Mesenchymal stem cell (in vitro differentiated cells and primary cell): ENCODE data around the gene ACCSL.
A peak's percentile ranks its signal among the peaks of the same experiment; 100 is the strongest.

Experiments
- DNase-seq: peaks from one replicate; pipeline ENCODE4 v3.0.0-alpha.2; 2013
- H2AFZ ChIP-seq: one replicate; pipeline ENCODE4 v1.6.1; 2013; ENCODE audit warnings: low read depth, mild to moderate bottlenecking, control low read depth, inconsistent platforms, low read length, moderate library complexity
- H2AK5ac ChIP-seq: 2 replicates; pipeline ENCODE4 v1.6.1; 2013; ENCODE audit warnings: low read length, moderate library complexity, mild to moderate bottlenecking, inconsistent platforms; ENCODE audit not compliant: severe bottlenecking
- H2BK120ac ChIP-seq: one replicate; pipeline ENCODE4 v1.6.1; 2013; ENCODE audit warnings: low read depth, mild to moderate bottlenecking, inconsistent platforms, low read length, moderate library complexity
- H2BK12ac ChIP-seq, 2 experiments: one replicate each; pipeline ENCODE4 v1.6.1; 2013; ENCODE audit warnings: inconsistent platforms in 2 of 2, low read length in 2 of 2, mild to moderate bottlenecking in 2 of 2, moderate library complexity in 2 of 2, control low read depth in 1 of 2
- H2BK15ac ChIP-seq: one replicate; pipeline ENCODE4 v1.6.1; 2013; ENCODE audit warnings: mild to moderate bottlenecking, low read depth, inconsistent platforms; ENCODE audit not compliant: poor library complexity, severe bottlenecking
- H2BK5ac ChIP-seq: 2 replicates; pipeline ENCODE4 v1.6.1; 2013; ENCODE audit warnings: low read depth, mild to moderate bottlenecking, low read length, control low read depth, inconsistent platforms; ENCODE audit not compliant: poor library complexity, severe bottlenecking
- H3K14ac ChIP-seq, 2 experiments: one replicate each; pipeline ENCODE4 v1.6.1; 2013; ENCODE audit warnings: inconsistent platforms in 2 of 2, low read length in 2 of 2, control low read depth in 1 of 2, mild to moderate bottlenecking in 1 of 2, moderate library complexity in 1 of 2
- H3K18ac ChIP-seq, 2 experiments: one replicate each; pipeline ENCODE4 v1.6.1; 2013; ENCODE audit warnings: inconsistent platforms in 2 of 2, low read length in 2 of 2, control low read depth in 1 of 2, low read depth in 1 of 2, mild to moderate bottlenecking in 1 of 2
- H3K23ac ChIP-seq, 2 experiments: one replicate each; pipeline ENCODE4 v1.6.1; 2013; ENCODE audit warnings: inconsistent platforms in 2 of 2, low read length in 2 of 2, mild to moderate bottlenecking in 2 of 2, moderate library complexity in 2 of 2, control low read depth in 1 of 2
- H3K27ac ChIP-seq: 2 replicates; pipeline ENCODE4 v1.5.1; 2013; ENCODE audit warnings: mild to moderate bottlenecking, moderate library complexity, low read length, control low read depth, inconsistent platforms; ENCODE audit not compliant: poor library complexity, severe bottlenecking
- H3K27me3 ChIP-seq, 2 experiments: 2 replicates each; pipeline versions ENCODE4 v1.6.1 to v1.7.0; 2013; ENCODE audit warnings: low read length in 2 of 2, mild to moderate bottlenecking in 2 of 2, moderate library complexity in 2 of 2, control low read depth in 1 of 2, inconsistent platforms in 1 of 2; ENCODE audit not compliant: control insufficient read depth in 1 of 2, insufficient read depth in 1 of 2
- H3K36me3 ChIP-seq, 2 experiments: 2 replicates each; pipeline versions ENCODE4 v1.6.1 to v1.7.0; 2013; ENCODE audit warnings: low read length in 2 of 2, control low read depth in 1 of 2, inconsistent platforms in 1 of 2, low read depth in 1 of 2, mild to moderate bottlenecking in 1 of 2; ENCODE audit not compliant: insufficient read depth in 2 of 2, control insufficient read depth in 1 of 2
- H3K4ac ChIP-seq, 2 experiments: one replicate each; pipeline ENCODE4 v1.6.1; 2013; ENCODE audit warnings: inconsistent platforms in 2 of 2, low read length in 2 of 2, mild to moderate bottlenecking in 2 of 2, moderate library complexity in 2 of 2, control low read depth in 1 of 2, low read depth in 1 of 2
- H3K4me1 ChIP-seq: 2 replicates; pipeline ENCODE4 v1.6.1; 2013; ENCODE audit warnings: low read depth, low read length, control low read depth; ENCODE audit not compliant: control insufficient read depth, insufficient read depth
- H3K4me2 ChIP-seq: 2 replicates; pipeline ENCODE4 v1.6.1; 2013; ENCODE audit warnings: low read length, mild to moderate bottlenecking, inconsistent platforms; ENCODE audit not compliant: poor library complexity, severe bottlenecking
- H3K4me3 ChIP-seq, 2 experiments: 2 replicates each; pipeline versions ENCODE4 v1.5.1 to v1.7.0; 2013; ENCODE audit warnings: low read length in 2 of 2, mild to moderate bottlenecking in 2 of 2, control low read depth in 1 of 2, low read depth in 1 of 2; ENCODE audit not compliant: insufficient read depth in 1 of 2
- H3K79me1 ChIP-seq: replicated peaks from 2 replicates; pipeline ENCODE4 v1.6.1; 2013; ENCODE audit warnings: mild to moderate bottlenecking, control low read depth, low read length, inconsistent platforms; ENCODE audit not compliant: poor library complexity, severe bottlenecking
- H3K9ac ChIP-seq: 2 replicates; pipeline ENCODE4 v1.7.0; 2013; ENCODE audit warnings: mild to moderate bottlenecking, low read length, moderate library complexity
- H3K9me3 ChIP-seq: 2 replicates; pipeline ENCODE4 v1.7.0; 2013; ENCODE audit warnings: mild to moderate bottlenecking, low read length; ENCODE audit not compliant: control insufficient read depth
- H4K8ac ChIP-seq: one replicate; pipeline ENCODE4 v1.6.1; 2013; ENCODE audit warnings: inconsistent platforms, mild to moderate bottlenecking, low read length, moderate library complexity
- H4K91ac ChIP-seq: one replicate; pipeline ENCODE4 v1.6.1; 2013; ENCODE audit warnings: mild to moderate bottlenecking, low read length, inconsistent platforms
- WGBS: methylation state at CpG from one replicate; pipeline ENCODE4 v1.1.7; 2013; ENCODE audit warnings: mixed read lengths; 5-methylcytosine and 5-hydroxymethylcytosine counted together

The ACCSL gene

GRCh38 chr11:44072757-44073658 is 25.2 kb downstream of the ACCSL start:
- Histone ChIP-seq H3K4ac (no peak overlapping the region), H3K4me2 (no peak overlapping the region), H4K91ac (peak overlapping the region; percentile 34), H4K8ac (no peak overlapping the region), H2BK15ac (no peak overlapping the region), H2AK5ac (no peak overlapping the region), H2AFZ (no peak overlapping the region), H2BK5ac (no peak overlapping the region), H3K27ac (no peak overlapping the region), H3K79me1 (no peaks in the 10 kb centered on the region), H3K18ac (no peak overlapping the region), H3K36me3 (peaks cover 11 to 91% of the 10 kb centered on the region in 2 experiments), H3K23ac (no peak overlapping the region), H2BK120ac (no peak overlapping the region), H3K4me3 (no peak overlapping the region), H3K14ac (no peak overlapping the region), H2BK12ac (no peak overlapping the region), H3K9ac (no peak overlapping the region), H3K27me3 (no peaks in the 10 kb centered on the region), H3K4me1 (no peaks in the 10 kb centered on the region), H3K9me3 (no peaks in the 10 kb centered on the region)
- DNase-seq = no peak
- 90% methylated on average over 6 of the region's 8 CpGs for WGBS

- Histone ChIP-seq H3K27me3 (peaks cover 0 to 3% of the 10 kb centered on the region in 2 experiments), H3K27ac (no peak overlapping the region), H3K4me1 (no peaks in the 10 kb centered on the region), H3K14ac (no peak overlapping the region), H3K9ac (no peak overlapping the region), H4K91ac (no peak overlapping the region), H2AK5ac (no peak overlapping the region), H2BK120ac (no peak overlapping the region), H3K36me3 (peaks cover 10 to 90% of the 10 kb centered on the region in 2 experiments), H2AFZ (no peak overlapping the region), H3K23ac (no peak overlapping the region), H3K4me3 (no peak overlapping the region), H2BK15ac (no peak overlapping the region), H2BK12ac (no peak overlapping the region), H3K4ac (no peak overlapping the region), H4K8ac (no peak overlapping the region), H3K18ac (no peak overlapping the region), H3K4me2 (no peak overlapping the region), H2BK5ac (no peak overlapping the region), H3K9me3 (no peaks in the 10 kb centered on the region), H3K79me1 (no peaks in the 10 kb centered on the region)
- DNase-seq = no peak
- 94% methylated on average over 5 of the region's 5 CpGs for WGBS
These were observed 31.0 kb downstream of the ACCSL start for GRCh38 chr11:44078794-44079193.

- Histone ChIP-seq H3K4me3 (no peak overlapping the region), H2BK12ac (no peak overlapping the region), H3K27ac (no peak overlapping the region), H3K9me3 (no peaks in the 10 kb centered on the region), H2BK120ac (no peak overlapping the region), H3K27me3 (peaks cover 0 to 6% of the 10 kb centered on the region in 2 experiments), H2BK5ac (no peak overlapping the region), H2AK5ac (no peak overlapping the region), H4K8ac (no peak overlapping the region), H4K91ac (no peak overlapping the region), H3K79me1 (no peaks in the 10 kb centered on the region), H3K4ac (no peak overlapping the region), H3K4me2 (no peak overlapping the region), H3K36me3 (peaks cover 10 to 90% of the 10 kb centered on the region in 2 experiments), H3K4me1 (no peaks in the 10 kb centered on the region), H2BK15ac (no peak overlapping the region), H3K9ac (no peak overlapping the region), H3K23ac (no peak overlapping the region), H3K18ac (no peak overlapping the region), H2AFZ (no peak overlapping the region), H3K14ac (no peak overlapping the region)
- DNase-seq = no peak
- 79% methylated on average over 3 of the region's 6 CpGs for WGBS
These were observed 31.6 kb downstream of the ACCSL start for GRCh38 chr11:44079376-44079775.

- H4K8ac ChIP-seq = no peak overlapping the region
- 93% methylated on average over 9 of the region's 9 CpGs for WGBS
- H3K9ac ChIP-seq = no peak overlapping the region
- H4K91ac ChIP-seq = no peak overlapping the region
- H3K14ac ChIP-seq = no peak overlapping the region
- H3K4me2 ChIP-seq = no peak overlapping the region
- no peaks in the 10 kb centered on the region for H3K9me3 ChIP-seq
- H3K4me3 ChIP-seq = no peak overlapping the region
- no peak overlapping the region for H2BK5ac ChIP-seq
- H2BK15ac ChIP-seq = no peak overlapping the region
- H3K4me1 ChIP-seq = no peaks in the 10 kb centered on the region
- no peak overlapping the region for H2AFZ ChIP-seq
- no peak overlapping the region for H3K18ac ChIP-seq
- no peak overlapping the region for H3K27ac ChIP-seq
- H3K4ac ChIP-seq = no peak overlapping the region
- peaks cover 0 to 7% of the 10 kb centered on the region in 2 experiments for H3K27me3 ChIP-seq
- H3K79me1 ChIP-seq = no peaks in the 10 kb centered on the region
- H3K36me3 ChIP-seq = peaks cover 3 to 76% of the 10 kb centered on the region in 2 experiments
- H2BK120ac ChIP-seq = no peak overlapping the region
- no peak overlapping the region for H3K23ac ChIP-seq
- no peak for DNase-seq
- H2AK5ac ChIP-seq = no peak overlapping the region
- H2BK12ac ChIP-seq = no peak overlapping the region
These were observed 33.2 kb downstream of the ACCSL start for GRCh38 chr11:44080951-44081350.
